Measurements from ENCODE around the gene TDRD1.

DNA sequence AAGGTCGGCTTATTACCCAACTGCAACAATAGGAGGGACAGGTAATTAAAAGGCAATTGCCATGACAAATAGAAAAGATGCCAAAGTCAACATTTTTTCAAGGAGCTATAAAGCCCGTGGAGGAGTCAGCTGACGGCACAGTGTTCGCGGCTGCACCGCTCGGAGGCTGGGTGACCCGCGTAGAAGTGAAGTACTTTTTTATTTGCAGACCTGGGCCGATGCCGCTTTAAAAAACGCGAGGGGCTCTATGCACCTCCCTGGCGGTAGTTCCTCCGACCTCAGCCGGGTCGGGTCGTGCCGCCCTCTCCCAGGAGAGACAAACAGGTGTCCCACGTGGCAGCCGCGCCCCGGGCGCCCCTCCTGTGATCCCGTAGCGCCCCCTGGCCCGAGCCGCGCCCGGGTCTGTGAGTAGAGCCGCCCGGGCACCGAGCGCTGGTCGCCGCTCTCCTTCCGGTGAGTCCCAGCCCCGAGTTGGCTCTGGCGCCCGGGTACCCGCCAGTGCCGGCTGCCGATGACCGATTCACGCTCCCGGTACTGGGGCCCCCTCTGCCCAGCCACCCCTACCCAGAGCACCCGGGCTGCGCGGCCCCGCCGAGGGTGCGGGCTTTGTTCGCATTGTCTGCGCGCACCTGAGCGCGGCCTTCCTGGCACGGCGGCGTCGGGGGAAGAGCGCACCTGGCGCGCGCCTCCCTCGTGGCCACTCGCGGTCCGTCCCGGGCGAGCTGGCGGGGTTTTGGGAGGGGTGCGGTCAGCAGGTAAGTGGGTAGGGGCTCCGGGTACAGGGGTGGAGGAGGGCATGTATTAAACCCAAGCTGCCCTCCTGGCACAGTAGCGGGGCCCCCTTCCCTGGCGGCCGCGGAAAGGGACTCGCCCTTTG, 60.2 kb downstream of the TDRD1 start, which contains the start of gene VWA2:
- TF ChIP-seq POLR2AphosphoS5 (IDR thresholded peaks at IDR 0.05; ENCODE audit: low read depth, low read length) = no peak
- TF ChIP-seq POLR2A (IDR thresholded peaks at IDR 0.05; ENCODE audit: low read depth, low read length) = no peak
